HG03521 (cell line): ENCODE data around the gene PRKCH.

Experiments used
- ATAC-seq: cut with Tn5 transposase; IDR thresholded peaks from one replicate; pipeline ENCODE4 v1.9.1; 2021; ENCODE audit warnings: mild to moderate bottlenecking, moderate library complexity; ENCODE audit not compliant: unreplicated experiment

PRKCH gene

GRCh38 chr14:61540931-61541330 is 219.6 kb downstream of the PRKCH start:
- no peak for ATAC-seq

GRCh38 chr14:61542848-61543790 is 221.7 kb downstream of the PRKCH start:
- no peak for ATAC-seq

- ATAC-seq: no peak
These were observed 222.6 kb downstream of the PRKCH start for GRCh38 chr14:61543946-61544345.

- ATAC-seq: no peak
These were observed 223.3 kb downstream of the PRKCH start for GRCh38 chr14:61544448-61545330.

GRCh38 chr14:61545726-61546455 is 224.5 kb downstream of the PRKCH start:
- no peak for ATAC-seq

GRCh38 chr14:61547186-61548069 is 226.0 kb downstream of the PRKCH start:
- no peak for ATAC-seq

GRCh38 chr14:61549425-61549824 is 228.0 kb downstream of the PRKCH start:
- no peak for ATAC-seq

- ATAC-seq: no peak
These were observed 230.0 kb downstream of the PRKCH start for GRCh38 chr14:61551384-61551783.

- no peak for ATAC-seq
These were observed 230.9 kb downstream of the PRKCH start for GRCh38 chr14:61552241-61552640.

GRCh38 chr14:61553730-61554641 is 232.6 kb downstream of the PRKCH start:
- ATAC-seq: no peak

- ATAC-seq: no peak
These were observed 233.9 kb downstream of the PRKCH start for GRCh38 chr14:61555056-61555838.

GRCh38 chr14:61556455-61556854 is 235.1 kb downstream of the PRKCH start:
- ATAC-seq: no peak

- ATAC-seq: no peak
These were observed 235.9 kb downstream of the PRKCH start for GRCh38 chr14:61557262-61557661.

GRCh38 chr14:61557854-61558253 is 236.5 kb downstream of the PRKCH start:
- no peak for ATAC-seq

GRCh38 chr14:61558271-61558670 is 236.9 kb downstream of the PRKCH start:
- ATAC-seq: no peak

GRCh38 chr14:61559641-61560201 is 238.3 kb downstream of the PRKCH start:
- ATAC-seq: no peak

- no peak for ATAC-seq
These were observed 238.9 kb downstream of the PRKCH start for GRCh38 chr14:61560323-61560722.

- no peak for ATAC-seq
These were observed 239.7 kb downstream of the PRKCH start for GRCh38 chr14:61561104-61561503.
